Glutamatergic neuron (in vitro differentiated cells): Measurements from ENCODE around the gene IGLL5. TPM values are rescaled to one million over a fixed set of nuclear protein-coding genes. Genes with fewer than 3 reads are reported as not detected.

Experiments
- DNase-seq: peaks from one replicate; pipeline ENCODE4 v3.0.0; 2022
- H3K27ac Mint-ChIP-seq: one replicate; pipeline ENCODE4 v1.8.0; 2020; ENCODE audit warnings: mild to moderate bottlenecking, mixed read lengths, inconsistent platforms; ENCODE audit not compliant: unreplicated experiment
- H3K27me3 Mint-ChIP-seq: one replicate; pipeline ENCODE4 v1.8.0; 2020; ENCODE audit warnings: mild to moderate bottlenecking, moderate library complexity, mixed read lengths, inconsistent platforms; ENCODE audit not compliant: unreplicated experiment
- H3K36me3 Mint-ChIP-seq: one replicate; pipeline ENCODE4 v1.8.0; 2020; ENCODE audit warnings: mild to moderate bottlenecking, mixed read lengths, inconsistent platforms; ENCODE audit not compliant: unreplicated experiment
- H3K4me1 Mint-ChIP-seq: one replicate; pipeline ENCODE4 v1.8.0; 2020; ENCODE audit warnings: mild to moderate bottlenecking, low read depth, mixed read lengths, inconsistent platforms; ENCODE audit not compliant: unreplicated experiment
- H3K4me3 Mint-ChIP-seq: one replicate; pipeline ENCODE4 v1.8.0; 2020; ENCODE audit warnings: mild to moderate bottlenecking, mixed read lengths, inconsistent platforms; ENCODE audit not compliant: unreplicated experiment
- H3K9me3 Mint-ChIP-seq: one replicate; pipeline ENCODE4 v1.8.0; 2020; ENCODE audit warnings: mild to moderate bottlenecking, moderate library complexity, mixed read lengths, inconsistent platforms; ENCODE audit not compliant: unreplicated experiment
- CTCF ChIP-seq: fragments of 200-600 bp; sonication (generic); IDR thresholded peaks from one replicate; pipeline ENCODE4 v1.5.0; 2021; ENCODE audit not compliant: partially characterized antibody, unreplicated experiment
- total RNA-seq: library from RNA; stranded (reverse); fragmentation: NEBNext Ultra II Directional; extraction: Animal tissue kit (Norgen Biotek cat#: 25700); gene quantifications from one replicate; pipeline ENCODE4 v1.2.1, GENCODE V29; 2021; ENCODE audit not compliant: unreplicated experiment

The IGLL5 gene
- total RNA-seq, 1 donor from 2014 or later, result not detected

DNA sequence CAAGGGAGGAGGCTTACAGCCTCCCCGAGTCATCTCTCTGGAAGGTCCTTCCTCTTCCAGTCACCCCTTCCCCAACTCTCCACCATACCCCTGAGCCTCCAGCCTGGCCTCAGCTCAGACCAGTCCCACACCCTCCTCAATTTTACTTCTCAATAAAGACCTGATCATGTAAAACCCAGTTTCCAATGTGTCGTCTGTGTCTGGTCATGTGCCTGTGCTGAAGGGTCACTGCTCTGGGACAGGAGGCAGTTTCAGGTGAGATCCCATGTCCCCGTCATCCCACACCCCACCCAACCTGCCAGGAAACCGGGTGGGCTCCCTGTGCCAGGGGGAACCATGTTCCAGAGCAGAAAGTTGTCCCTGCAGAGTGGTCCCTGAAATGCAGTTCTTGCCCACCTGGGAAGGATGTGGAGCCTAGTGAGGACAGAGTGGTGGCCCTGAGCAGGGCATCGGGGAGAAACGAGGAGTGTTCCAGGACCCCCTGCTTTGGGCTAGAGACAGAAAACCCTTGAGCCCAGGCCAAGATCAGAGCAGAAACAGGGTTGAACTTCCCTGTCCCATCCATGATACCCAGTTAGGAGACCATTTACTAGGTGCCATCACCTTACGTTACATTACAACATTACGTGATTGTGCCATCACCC is 19.4 kb downstream of the IGLL5 start:
- no peak for TF ChIP-seq CTCF
- no peak for DNase-seq
- Mint-ChIP-seq H3K27ac (no peak overlapping the region), H3K4me3 (no peak overlapping the region), H3K27me3 (peaks cover 14% of the 10 kb centered on the region), H3K9me3 (peaks cover 5% of the 10 kb centered on the region), H3K36me3 (no peaks in the 10 kb centered on the region), H3K4me1 (no peaks in the 10 kb centered on the region)

DNA sequence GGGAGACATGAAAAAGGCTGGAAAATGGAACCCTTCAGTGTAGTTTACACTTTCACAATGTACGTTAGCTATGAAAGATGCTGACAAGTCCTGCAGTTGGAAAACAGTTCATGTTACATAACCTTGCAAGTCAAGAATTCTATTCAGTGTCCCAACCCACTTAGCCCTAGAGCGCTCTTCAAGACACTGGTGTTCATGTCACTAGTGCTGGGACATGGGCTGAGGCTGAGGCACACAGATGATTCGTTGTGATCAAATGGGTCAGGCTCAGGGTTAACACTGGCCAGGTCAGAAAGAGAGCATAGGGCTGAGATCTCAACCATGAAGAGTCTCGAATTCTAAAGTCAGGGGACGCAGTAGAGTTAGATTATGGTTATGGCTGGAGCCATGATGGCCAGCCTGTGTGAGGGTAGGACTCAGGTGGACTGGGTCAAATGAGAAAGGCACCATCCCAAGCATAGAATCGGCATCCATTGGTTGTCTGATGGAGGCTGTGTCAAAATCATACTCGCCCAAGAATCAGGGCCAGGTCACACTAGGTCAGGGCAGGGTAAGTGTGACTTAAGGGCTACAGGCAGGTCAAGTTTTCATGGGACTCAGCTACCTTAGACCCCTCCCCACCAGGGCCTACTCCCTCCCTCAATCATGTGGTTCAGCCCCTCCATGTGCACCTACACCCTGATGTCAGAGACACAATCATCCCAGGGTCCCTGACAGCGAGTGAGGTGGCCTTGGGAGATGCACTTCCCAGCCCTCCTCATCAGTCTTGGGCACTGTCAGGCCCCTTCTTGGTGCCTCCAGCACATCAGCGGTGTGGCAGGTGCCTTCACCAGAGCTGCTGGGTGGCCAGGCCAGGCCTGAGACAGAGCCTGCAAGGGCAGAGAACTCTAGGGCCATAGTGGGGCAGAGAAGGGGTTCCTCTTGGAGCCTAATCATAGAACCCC is 20.2 kb downstream of the IGLL5 start:
- no peak for DNase-seq
- TF ChIP-seq CTCF, result no peak
- Mint-ChIP-seq H3K4me1 (no peaks in the 10 kb centered on the region), H3K4me3 (no peak overlapping the region), H3K27me3 (peaks cover 14% of the 10 kb centered on the region), H3K27ac (no peak overlapping the region), H3K36me3 (no peaks in the 10 kb centered on the region), H3K9me3 (peaks cover 5% of the 10 kb centered on the region)

DNA sequence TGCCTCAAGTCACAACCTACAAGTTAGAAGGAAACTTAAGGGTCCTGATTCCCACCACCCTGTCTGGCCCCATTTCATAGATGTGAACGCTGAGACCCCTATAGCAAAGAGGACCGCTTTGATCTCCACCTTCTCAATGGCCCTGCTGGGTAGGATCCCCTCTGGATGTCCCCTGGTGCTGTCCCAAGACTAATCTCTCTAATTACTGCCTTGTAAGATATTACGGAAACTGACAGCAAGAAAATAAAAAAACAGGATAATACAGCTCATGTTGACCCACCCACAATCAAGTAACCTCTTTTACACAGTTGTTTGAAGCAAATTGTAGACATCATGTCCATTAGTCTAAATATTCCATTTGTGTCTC is 20.9 kb downstream of the IGLL5 start:
- TF ChIP-seq CTCF, result no peak
- no peak overlapping the region for H3K4me3 Mint-ChIP-seq
- DNase-seq, result no peak
- H3K27ac Mint-ChIP-seq, result no peak overlapping the region
- no peaks in the 10 kb centered on the region for H3K36me3 Mint-ChIP-seq
- no peaks in the 10 kb centered on the region for H3K4me1 Mint-ChIP-seq
- H3K9me3 Mint-ChIP-seq, result peaks cover 5% of the 10 kb centered on the region
- peaks cover 12% of the 10 kb centered on the region for H3K27me3 Mint-ChIP-seq

DNA sequence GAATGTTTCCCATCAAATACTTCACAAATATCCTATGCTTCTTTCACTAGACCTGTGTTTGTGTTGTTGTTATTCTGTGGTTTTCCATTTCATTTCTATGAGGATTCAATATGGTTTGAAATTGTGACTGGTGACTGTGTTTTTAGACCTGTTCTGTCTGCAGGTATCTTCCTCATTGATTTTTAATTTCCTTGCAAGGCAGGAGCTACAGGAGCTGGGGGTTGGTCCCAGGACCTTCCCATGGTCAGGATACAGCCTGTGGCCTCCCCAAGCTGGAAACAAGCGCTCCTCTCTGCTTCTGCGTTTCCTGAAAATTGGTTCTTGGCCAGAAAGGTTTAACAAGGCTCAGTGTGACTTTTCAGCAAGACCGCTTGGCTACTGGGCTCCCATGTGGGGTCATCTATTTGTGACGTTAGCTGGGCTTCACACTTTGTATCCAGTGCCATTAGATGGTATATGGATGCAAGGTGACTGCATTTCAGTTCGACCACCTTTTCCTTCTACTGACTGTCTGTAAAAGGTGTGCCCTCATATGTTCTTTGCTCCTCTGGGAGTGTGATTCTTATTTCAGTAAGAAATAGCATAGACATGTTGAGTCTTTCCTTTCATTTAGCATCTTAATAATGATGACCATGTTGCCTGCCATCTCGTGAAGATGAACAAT is 21.5 kb downstream of the IGLL5 start:
- Mint-ChIP-seq H3K27me3 (peaks cover 12% of the 10 kb centered on the region), H3K4me3 (no peak overlapping the region), H3K4me1 (no peaks in the 10 kb centered on the region), H3K36me3 (no peaks in the 10 kb centered on the region), H3K9me3 (peaks cover 5% of the 10 kb centered on the region), H3K27ac (no peak overlapping the region)
- TF ChIP-seq CTCF, result no peak
- DNase-seq, result no peak
